GM21381 (cell line): ENCODE results near the gene TXNDC11.

Experiments used
- ATAC-seq: cut with Tn5 transposase; IDR thresholded peaks from one replicate; pipeline ENCODE4 v1.9.1; 2021; ENCODE audit warnings: mild to moderate bottlenecking, moderate library complexity; ENCODE audit not compliant: unreplicated experiment

The TXNDC11 gene

DNA sequence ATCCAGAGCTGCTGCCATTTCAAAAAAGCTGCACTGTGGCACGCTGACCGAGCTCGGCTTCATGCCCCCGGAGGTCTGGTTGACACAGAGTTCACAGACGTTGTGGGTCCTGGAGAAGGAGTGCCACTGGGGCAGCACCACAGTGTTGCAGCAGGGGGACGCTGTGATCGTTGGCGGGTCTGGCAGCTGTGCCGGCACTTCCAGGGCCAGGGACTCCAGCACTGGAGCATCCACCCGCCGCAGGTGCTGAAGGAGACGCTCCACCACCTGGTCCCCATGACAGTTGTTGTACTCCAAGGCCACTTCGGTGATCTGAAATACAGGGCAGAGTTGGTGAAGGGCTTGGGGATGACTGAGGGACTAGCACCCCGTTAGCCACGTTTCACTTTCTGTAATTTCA, 50.9 kb downstream of the TXNDC11 start:
- no peak for ATAC-seq

DNA sequence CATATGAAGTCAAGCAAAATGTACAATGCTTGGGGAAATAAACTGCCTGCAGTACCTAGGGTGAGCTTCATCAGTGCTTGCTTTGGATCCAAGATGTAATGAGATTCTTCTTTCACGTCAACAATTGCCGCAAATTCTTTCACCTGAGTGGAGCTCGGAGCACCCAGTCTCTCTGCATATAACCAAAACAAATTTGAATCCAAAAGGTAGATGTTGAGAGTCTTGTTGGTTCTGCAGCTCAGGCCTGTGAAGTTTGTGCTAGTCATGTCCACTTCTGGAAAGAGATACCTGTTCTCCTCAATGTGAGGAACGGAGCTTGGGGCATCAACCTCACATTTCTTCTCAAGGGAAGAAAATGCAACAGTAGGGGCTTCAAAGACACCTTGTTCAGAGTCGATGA, 51.4 kb downstream of the TXNDC11 start:
- ATAC-seq, result no peak

DNA sequence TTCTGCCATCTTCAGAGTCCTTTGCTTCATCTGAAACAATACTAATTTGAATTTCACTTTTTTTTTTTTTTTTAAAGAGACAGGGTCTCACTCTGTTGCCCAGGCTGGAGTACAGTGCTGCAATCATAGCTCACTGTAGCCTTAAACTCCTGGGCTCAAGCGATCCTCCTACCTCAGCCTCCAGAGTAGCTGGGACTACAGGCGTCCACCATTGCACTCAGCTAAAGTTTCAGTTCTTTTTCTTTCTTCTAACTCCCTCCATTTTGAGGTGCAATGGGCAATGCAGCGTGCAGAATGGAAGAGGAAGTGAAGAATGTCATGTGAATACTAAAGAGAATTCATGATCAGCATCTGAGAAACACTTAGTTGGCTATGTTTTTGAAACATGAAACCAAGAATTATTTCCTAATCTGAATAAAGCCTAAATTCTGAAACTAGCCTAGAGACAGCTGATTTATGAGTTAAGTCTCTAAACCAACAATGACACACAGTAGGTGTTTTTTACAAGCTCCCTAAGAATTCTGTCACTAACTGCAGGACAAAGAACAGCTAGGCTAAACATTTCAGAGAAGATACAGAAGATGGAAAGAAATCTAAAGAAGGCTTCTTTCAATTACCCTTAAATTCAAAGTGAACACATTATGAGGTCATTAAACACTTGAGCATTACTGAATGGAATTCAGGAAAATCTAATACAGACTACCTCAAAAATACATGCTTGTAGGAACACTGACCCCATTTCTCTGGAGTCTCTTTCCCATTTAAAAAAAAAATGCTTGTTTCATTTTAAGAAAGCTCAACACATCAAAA, 53.4 kb downstream of the TXNDC11 start:
- peak; percentile 86 for ATAC-seq

DNA sequence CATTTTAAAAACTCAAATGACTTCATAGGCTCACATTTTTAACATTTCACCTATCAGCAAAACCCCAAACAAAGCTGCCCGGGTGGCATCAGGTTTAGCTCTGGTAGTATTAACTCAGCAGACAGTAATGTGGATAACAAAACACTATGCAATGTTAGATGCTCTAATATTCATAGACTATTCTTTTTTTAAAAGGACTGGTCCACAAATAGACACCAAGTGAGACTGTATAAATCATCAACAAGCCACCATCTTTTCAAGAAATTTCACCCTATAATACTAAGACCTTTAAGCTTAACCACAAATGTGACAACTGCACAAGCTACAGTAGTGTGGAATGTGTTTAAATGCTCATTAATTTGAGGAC, 54.2 kb downstream of the TXNDC11 start:
- ATAC-seq, result no peak

DNA sequence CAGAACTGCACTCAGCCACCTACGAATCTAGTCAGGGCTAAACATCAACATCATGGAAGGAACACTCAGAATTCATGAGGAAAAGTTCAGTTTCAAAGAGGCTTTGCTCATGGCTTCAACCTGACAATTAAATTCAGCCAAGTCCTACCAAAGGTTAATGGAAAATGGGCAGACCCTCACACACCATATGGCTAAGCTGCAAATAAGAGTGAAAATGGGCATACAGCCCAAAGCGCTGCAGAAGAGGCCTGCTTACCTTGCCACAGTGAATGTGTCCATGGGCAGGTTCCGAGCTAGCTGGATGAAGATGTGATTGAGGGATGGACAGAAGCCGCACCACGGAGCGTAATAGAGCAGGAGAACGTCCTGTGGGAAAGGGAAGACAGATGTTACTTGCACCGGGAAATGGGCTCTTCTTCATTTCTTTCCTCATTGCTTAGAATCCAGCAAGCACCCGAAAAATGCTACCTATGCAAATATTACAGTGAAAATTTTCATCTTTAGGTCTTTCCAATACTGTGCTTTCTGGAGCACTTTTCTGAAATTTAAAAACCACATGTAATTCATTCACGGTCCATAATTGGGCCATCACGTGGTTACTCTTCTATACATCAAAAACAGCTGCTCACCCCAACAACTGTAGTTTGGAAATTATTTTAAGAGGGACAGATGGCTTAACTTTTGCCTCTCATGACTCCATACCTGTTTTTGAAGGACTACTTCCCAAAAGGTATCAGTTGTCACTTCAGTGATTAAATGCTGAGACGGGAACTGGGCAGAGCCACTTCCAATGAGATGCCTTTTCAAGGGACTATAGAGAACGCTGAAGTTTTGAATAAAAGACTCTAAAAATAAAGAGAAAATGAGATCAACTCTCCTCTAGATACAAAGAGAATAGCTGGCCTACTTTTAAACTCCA, 54.8 kb downstream of the TXNDC11 start:
- no peak for ATAC-seq

DNA sequence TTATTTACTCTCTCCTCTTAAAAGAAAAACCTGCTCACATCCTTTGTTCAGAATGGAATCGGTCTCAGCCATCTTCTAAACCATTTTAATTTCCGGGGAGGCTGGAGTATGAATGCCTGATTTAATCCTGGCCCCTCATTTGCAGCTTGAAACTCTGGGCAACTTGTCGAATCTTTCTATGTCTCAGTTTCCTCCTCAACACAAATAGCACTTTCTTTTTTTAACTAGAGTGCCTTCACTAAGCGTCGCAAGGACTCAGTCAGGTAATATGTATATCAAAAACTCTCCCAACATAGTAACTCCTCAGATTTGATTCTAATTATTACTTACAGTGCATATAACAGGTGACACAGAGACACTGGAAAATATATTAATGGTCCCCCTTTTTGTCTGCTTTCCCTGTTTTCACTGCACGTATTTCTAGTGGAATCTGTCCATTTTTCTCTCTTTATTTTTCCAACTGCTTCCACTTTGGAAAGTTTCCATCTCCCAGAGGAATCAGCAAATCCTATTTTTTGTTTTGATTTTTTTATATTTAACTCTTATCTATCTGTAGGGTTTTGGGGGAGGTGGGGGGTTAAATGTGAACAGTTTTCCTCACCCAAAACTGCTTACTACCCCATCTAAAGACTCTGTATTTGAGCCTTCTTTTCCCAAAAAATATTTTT, 55.8 kb downstream of the TXNDC11 start:
- no peak for ATAC-seq

DNA sequence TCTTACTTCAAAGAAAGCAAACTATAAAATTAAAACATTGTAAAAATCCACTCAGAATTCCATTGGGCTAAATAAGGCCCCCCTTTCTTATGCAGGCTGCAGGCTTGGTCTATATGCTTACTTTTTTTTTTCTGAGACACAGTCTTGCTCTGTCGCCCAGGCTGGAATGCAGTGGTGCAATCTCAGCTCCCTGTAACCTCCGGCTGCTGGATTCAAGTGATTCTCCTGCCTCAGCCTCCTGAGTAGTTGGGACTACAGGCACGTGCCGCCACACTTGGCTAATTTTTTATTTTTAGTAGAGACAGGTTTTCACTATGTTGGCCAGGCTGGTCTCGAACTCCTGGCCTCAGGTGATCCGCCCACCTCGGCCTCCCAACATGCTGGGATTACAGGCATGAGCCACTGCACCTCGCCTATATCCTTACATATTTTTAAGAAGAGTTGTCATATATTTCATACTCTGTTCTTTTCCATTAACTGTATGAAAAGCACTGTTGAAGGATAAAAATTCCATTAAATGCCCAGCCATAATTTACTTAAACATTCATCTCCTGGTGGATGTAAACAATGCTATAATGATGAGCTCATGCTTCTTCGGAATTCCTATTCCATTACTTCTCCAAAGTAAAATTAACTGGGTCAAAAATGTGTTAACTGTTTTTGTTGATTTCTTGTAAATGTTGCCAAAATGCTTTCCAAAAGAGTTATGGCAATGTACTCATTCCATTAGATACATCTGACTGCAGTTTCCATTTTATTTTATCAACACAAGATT, 56.6 kb downstream of the TXNDC11 start:
- no peak for ATAC-seq

DNA sequence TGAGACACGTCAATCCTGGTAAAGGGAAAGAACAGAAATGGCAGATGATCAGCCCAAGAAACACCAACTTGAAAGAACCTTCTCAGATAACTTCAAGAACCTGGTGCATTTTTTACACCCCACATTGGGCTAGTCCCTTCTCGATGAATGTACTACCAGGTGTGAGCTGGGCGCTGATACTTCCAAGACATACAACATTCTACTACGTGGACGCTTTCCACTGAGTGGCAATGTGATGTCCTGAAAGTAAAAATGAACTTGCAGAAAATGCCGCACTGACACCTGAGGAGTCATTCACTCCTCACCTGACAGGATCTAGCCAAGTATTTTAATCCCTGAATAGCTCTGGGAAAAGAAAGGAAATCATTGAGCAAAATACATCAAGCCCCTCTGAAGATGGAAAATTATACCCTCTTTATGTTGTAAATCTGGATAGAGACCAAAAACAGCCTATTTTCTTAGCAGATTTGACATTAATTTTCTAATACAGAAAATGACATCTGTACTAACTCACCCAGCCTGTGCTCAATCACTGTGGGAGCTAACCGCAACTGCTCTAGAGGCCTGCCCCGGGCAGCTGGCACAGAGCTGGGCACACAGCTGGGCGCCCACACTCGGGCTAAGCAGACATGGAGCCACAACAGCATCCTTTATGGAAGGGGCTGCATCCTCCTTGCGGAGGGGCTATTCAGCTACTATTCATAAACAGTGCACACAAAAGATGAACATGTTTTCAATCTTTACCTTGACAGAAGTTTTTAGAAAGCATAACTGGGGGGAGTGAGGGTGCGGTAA, 58.2 kb downstream of the TXNDC11 start:
- no peak for ATAC-seq

DNA sequence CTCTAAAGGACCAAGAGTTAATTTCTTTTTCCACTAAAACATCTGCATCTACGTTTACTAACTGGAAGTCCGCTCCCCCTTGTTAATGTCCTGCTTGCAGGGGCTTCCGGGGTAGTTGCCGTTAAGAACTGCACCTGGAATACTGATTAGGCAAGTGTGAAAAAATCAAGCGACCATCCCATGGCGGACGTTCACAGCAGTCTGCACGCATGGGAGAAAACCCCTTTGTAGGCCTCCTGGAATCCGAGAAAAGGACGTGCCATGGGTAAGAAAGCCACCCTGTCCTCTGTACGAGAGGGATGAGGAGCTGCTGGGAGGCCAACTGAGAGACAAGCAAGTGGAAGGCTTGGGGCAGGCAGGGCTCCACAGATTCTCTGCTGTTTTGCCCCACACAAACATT, 59.5 kb downstream of the TXNDC11 start:
- no peak for ATAC-seq

DNA sequence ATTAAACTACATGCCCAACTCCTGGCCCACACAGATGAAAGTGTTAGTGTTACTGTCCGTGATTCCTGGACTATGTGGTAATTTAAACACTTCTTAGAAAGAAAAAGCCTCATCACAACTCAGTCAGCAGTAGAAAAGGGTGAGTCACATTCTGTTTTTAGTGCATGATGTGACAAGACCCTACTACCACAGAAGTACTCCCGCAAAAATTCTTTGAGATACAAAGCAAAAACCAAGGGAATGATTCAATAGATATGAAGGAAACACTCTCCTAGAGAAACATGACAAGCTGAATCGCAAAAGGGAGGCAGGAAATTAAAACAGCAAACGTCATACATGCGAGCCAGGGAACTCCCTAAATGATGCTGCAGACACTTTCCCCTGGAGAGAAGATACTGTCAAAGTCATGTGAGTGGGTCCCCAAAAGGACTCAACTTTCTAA, 60.0 kb downstream of the TXNDC11 start:
- peak; percentile 5 for ATAC-seq

DNA sequence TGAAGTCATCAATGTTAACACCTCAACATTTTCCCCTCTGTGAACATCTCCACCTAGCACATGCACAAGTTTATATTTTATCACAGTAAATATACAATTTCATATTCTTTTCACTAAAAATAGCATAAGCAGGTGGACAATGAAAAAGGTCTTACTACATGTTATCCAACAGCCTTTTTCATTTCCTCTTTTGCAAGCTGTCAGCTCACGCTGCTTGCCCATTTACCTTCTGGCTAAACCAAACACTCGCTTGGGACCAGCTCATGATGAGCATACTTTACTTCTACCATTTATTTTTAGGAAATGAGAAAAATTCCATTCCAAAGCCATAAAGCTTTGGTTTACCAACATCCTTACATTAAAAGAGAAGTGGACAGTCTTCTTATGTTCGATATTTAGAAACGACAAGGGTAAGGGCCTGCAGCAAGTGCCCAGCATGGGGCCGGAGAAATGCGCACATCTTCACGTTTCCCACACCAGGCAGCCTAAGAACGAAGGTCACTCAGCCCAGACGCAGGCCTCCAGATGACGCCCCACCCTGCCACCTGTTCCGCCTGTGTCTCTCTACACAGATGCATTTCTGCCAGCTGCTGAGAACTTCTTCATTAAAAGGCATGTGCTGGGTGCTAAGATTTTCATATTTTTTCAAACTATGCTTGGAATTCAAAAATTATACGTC, 60.5 kb downstream of the TXNDC11 start:
- ATAC-seq, result peak; percentile 41

DNA sequence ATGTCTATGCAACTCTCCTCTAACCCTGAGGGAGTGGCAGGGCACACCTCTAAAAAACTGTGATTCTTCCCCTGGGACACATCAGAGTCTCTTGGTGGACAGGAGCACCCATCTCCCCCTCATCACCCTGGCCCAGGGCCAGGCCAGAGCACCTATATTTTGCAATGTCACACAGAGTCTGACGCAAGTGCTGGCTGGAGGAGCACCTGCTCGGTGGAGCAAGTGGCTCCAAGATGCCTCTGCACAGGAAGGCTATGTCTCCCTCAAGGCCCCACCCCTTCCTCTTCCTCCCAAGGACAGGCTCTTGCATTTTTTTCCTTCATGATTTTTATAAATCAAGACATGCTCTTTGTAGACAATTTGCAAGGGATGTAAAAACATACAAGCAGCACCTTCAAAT, 61.1 kb downstream of the TXNDC11 start:
- no peak for ATAC-seq

DNA sequence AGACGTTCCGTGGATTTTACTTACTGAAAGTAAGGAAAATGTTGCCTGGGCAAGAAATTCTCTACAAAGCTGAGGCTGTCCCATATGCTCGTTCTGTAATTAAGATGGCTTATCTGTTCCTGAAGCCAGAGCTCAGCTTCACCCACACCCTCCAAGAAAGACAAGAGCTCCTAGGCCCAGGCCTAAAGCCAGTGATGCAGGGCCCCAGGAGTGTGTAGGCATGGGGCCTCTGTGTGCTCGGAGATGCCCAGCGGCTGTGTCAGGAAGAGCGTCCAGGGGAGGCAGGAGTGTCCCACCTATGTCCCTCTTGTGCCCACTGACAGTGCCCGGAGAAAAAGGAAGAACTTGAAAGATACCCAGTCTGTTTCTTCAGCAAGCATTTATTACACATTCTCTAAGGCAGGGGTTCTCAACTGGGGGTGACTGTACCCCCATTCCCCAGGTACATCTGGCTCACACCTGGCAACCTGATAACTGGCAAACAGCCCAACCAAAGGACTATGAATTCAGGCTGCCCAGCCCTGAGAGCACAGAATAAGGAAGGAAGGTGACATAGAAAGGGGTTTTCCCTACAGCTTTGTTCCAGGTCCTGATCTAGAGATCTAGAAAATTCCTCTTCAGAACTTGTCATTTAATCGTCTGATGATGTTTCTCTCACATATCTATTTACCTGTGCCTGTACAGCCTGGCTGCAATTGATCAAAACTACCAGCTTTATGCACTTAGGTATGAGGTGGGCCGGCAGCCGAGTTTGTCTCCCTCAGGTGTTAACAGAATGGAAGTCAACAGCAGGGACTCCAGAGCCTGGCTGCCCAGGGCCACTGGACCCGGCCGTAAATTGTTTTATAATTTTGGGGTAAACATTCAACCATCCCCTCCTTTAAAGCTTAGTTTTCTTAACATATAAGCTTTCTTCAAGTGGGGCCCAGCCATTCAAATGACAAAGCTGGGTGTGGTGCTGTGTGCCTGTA, 62.4 kb downstream of the TXNDC11 start:
- no peak for ATAC-seq

DNA sequence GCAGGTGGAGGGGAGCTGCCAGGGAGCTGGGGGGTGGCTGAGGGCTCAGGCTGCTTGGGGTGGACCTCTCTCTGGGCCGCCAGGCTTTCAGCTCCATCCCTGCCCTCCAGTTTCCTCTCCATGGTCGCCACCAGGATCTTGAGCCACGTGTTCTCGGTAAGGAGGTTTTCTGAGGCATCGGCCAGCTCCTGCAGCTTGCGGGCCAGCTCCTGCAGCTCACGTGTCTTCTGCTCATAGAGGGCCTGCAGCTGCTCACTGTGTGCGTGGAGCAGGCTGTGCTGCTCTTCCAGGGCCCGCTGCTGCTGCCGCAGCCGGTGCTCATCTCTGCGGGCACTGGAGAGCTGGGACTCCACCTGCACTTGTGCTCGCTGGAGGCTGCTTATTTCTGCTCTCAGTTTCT, 63.4 kb downstream of the TXNDC11 start:
- no peak for ATAC-seq

DNA sequence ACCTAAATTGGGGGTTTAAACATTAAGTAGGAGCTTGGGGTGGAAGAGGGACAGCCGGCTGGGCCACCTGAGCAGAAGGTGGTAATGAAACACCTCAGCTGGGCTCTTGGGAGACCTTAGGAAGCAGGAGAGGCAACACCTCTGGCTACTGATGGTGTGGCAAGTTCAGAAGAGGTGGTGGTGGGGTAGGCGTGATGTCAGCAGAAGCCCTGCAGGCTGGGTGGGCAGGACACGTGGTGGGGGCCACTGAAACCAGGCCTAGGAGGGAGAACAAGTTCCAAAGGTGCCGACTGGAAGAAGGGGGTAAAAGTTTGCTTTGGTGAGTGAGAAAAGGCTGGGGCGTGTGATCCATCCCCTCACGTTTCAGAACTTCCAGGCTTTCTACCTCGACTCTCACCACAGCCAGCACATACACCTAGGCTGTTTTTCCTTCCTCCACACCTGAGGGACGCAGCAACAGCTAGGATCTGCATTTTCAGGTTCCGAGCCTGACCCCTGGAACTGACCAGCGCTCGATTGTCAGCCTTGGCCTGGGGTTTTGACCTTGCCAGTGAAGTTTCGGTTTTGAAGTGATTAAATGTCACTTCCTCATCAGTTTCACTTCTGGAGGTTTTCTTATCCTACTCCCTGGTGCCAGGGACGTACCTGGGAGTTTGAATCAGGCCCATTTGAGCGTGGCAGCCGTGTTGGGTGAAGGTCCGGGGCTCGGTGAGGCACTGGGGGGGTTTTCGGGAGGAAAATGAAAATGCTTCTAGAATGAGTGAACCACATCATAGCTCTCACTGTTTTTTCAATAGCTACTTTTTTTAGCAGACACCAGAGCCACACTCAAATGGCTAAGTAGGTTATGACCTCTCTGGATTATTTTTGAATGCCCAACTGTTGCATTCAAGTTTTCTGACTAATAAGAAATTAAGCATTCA, 64.4 kb downstream of the TXNDC11 start:
- no peak for ATAC-seq

DNA sequence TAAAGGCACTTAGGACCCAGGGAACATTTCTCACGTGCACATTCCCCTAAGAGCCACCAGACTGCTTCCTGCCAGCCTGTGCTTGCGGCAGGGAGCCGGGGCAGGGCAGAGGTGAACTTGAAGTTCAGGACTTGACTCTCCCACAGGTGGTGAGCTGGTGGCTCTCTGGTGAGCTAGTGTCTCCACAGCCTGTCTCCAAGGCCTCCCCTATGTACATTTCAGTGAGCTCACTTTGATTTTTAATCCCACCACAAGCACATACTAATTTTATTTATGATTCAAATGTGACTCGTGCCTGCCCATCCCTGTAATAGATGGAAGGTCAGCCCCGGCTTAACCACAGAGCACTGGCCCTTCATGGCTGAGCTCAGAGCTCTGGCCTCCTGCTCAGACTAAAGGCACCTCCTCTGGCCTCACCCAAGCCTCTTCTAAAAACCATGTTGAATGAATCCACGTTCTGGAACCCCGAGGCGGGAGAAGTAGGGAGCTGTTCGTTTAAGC, 65.2 kb downstream of the TXNDC11 start:
- ATAC-seq, result no peak

DNA sequence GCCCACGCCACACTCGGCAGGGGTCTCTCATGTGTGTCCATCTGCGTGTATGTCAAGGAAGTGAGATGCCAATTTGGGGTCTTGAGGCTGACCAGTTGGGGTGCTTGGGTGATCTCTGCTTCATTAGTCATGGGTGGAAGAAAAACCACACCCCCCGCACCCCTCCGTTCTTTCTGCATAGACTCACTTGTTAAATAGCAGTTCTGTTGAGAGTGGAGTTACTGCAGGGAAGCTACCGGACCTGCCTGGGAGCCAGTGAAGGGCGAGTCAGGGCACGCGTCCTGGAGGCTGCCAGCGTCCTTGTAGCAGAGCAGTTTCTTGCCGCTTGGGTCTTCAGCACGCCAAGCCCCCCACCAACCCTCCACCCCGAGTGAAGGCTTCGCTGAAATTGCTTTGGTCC, 65.9 kb downstream of the TXNDC11 start:
- ATAC-seq, result no peak
